NCI-H146 (cell line): ENCODE measurements around the gene DAZAP2.
"Not testable (repeated sequence)": the region's sequence is repeated elsewhere in the genome, so short reads cannot be mapped to it uniquely, and the experiment has no call there.

Experiments
- DNase-seq: peaks from one replicate; lab custom pipeline; 2025; lab: John Stamatoyannopoulos, UW

The DAZAP2 gene

GRCh38 chr12:51217133-51217967 is 21.3 kb upstream of the DAZAP2 start:
- DNase-seq, result peak; percentile 74

GRCh38 chr12:51217968-51218606 is 20.5 kb upstream of the DAZAP2 start, which contains the start of gene POU6F1:
TSS of gene POU6F1 (minus strand) at chr12:51218062. CDS start at chr12:51206836, 11,226 bp downstream.
- peak; percentile 79 for DNase-seq

- DNase-seq, result peak; percentile 43
Measured at GRCh38 chr12:51218607-51219161, 19.9 kb upstream of the DAZAP2 start.

GRCh38 chr12:51219322-51219721 is 19.3 kb upstream of the DAZAP2 start:
- DNase-seq, result no peak

DNA sequence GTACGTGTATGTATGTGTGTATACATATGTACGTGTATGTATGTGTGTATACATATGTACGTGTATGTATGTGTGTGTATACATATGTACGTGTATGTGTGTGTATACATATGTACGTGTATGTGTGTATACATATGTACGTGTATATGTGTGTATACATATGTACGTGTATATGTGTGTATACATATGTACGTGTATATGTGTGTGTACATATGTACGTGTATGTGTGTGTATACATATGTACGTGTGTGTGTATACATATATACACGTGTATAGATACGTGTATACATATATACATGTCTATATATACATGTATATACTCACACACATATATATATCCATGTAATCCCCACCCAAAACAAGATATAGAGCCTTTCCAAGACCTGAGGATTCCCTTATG is 18.8 kb upstream of the DAZAP2 start:
- DNase-seq, result not testable (repeated sequence)

DNA sequence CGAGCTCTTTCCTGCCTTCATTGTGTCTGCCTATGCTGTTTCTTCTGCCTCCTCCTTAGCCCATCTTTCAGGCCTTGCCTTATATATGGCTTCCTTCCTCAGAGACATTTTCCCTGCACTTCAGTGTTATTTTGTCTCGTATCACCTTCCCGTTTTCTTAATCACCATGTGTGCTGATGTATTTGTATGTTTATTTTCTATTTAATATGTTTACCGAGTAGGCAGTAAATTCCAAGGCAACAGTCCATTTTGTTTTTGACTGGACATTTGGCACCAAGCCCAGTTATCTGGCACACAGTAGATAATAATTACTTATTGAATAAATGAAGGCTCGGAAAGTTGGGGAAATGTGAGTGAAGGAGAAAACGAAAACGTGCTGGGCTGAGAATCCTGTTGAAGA is 16.2 kb upstream of the DAZAP2 start:
- peak; percentile 62 for DNase-seq

GRCh38 chr12:51224625-51225024 is 14.0 kb upstream of the DAZAP2 start:
- DNase-seq, result no peak

DNA sequence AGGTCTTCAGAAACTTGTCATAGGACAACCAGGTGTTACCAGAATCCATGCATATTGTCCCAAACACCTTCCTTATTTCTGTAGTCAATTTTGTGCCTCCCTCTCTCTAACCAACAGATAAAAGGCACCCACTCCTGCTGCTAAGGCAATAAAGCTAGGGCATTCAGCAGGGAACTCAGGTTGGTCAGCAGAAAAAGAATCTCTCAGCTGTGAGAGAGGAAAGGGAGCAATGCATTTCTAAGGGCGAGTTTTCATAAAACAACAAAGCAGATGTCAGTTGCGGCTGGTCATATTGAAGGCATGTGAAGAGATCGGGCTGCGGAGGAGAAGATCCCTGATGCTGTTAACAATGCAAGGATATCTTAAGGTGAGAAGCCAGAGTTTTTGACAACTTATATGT is 13.4 kb upstream of the DAZAP2 start:
- DNase-seq, result no peak

DNA sequence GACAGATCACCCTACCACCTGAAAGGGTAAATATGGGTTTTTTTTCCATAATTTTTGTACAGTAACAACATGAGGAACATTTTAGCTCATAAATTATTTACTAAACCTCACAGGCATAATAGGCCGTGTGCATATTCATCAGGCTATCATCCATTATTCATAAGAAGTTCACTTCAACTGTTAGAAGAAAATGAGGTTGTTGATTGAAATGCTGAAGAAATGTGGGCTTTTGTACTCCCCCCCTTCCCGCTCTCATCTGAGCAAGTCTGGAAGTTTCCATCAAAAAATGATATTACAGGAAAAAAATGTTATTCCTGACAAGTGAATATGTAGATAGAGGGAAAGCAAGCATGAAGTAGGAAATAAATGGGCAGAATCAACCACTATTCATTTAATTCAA is 12.9 kb upstream of the DAZAP2 start:
- DNase-seq, result no peak

DNA sequence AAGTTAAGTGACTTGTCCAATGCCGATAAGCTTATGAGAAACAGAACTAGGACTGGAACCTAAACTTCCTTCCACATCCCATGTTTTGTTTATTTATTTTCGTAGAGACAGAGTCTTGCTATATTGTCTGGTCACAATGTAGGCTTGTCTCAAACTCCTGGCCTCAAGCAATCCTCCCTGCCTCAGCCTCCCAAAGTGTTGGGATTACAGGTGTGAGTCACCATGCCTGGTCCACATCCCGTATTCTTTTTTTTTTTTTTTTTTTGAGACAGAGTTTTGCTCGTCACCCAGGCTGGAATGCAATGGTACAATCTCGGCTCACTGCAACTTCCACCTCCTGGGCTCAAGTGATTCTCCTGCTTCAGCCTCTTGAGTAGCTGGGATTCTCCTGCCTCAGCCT is 11.5 kb upstream of the DAZAP2 start:
- not testable (repeated sequence) for DNase-seq

DNA sequence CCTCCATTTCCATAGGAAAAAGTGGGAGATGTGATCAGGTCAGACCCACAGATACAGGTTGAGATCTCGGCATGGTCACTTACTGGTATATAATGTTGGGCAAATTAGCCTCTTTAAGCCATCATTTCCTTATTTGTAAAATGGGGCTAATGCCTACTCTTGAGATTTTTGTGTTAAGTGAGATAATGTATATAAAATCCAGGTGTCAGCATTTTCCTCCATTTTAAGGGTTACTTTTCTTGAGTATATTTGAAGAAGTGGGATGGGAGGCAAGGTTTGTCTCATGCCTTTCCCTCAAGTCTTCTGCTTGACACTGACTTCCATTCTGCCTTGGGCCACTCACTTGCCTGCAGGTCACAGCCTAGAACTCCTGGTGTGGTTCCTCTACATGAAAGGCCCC is 10.7 kb upstream of the DAZAP2 start:
- DNase-seq, result no peak

DNA sequence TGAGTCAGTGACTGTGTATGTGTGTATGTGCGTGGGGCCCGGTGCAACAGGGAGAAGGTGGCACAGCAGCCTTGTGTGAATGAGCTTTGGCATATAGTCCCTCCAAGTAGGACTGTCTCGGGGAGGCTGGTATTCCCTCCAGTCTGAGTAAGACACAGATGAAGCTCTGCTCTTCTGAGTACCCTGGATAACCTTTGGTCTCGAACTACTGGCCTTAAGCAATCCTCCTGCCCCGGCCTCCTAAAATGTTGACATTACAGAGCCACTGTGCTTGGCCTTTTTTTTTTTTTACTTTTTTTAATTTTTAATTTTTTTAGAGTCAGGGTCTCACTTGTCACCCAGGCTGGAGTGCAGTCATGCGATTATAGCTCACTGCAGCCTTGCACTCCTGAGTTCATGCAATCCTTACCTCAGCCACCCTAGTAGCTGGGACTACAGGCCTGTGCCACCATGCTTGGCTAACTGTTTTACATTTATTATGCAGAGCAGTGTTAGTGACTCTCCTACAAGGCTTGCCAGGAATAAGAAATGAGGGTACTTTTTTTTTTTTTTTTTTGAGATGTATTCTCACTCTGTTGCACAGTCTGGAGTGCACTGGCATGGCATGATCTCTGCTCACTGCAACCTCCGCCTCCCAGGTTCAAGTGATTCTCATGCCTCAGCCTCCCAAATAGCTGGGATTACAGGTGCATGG is 9.4 kb upstream of the DAZAP2 start:
- DNase-seq, result no peak

DNA sequence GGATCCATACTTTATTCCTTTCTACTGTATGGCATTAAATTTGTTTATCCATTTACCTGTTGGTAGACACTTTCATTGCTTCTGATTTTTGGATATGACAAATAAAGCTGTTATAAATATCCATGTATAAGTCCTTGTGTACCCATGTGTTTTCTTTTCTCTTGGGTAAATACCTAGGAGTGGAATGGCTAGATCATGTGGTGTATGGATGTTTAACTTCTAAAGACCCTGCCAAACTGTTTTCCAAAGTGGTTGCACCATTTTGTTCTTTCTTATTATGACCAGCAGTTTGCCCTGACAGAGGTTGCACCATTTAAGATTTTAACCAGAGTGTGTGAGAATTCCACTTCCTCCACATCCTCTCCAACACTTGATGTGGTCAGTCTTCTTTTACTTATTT is 6.0 kb upstream of the DAZAP2 start:
- no peak for DNase-seq

- DNase-seq, result no peak
Measured at GRCh38 chr12:51234530-51234929, 4.1 kb upstream of the DAZAP2 start.

DNA sequence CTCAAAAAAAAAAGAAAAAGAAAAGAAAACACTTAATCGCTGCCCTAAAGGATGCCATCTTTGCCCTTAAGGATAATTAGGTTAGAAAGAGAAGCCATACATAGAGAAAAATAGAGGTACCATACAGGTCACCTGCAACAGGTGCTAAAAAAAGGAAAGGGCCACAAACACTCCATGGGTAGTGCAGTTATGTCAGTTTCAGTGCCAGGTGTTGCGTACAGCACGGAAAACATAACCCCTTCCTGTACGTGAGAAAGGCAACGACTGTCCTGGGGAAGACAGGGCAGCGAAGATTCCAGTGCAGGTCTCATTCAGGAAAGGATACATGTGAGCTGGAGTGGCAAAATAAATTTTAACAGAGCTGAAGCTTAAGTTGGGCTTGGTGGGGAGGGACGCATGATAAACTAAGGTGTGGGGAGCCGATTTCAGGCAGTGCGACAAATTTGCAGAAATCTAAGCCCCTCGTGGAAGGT is 553 bp upstream of the DAZAP2 start:
- peak; percentile 70 for DNase-seq

DNA sequence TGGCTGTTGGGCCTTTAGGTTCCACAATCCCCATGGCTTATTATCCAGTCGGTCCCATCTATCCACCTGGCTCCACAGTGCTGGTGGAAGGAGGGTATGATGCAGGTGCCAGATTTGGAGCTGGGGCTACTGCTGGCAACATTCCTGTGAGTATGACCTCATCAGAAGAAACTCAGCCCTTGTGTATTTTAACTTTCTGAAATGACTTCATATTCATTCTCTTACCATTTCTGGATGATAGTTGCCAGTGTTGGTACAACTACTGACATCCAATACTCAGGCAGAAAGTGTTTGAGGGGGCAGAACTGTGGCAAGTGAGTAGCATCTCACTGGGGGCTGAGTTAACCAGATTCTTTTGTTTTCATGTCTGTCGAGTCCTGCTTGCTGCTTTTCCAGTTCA is 2.3 kb downstream of the DAZAP2 start:
- DNase-seq, result no peak

DNA sequence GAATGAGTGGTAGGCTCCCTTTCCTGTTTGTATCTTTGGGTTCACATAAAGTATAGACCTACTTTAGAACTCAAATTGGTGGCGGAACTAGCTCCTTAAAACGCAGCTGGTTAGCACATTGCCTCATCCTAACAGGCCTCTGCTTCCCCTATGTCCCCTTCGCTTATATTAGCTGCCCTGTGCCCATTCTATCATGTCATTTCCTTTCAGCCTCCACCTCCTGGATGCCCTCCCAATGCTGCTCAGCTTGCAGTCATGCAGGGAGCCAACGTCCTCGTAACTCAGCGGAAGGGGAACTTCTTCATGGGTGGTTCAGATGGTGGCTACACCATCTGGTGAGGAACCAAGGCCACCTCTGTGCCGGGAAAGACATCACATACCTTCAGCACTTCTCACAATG is 3.5 kb downstream of the DAZAP2 start:
- DNase-seq, result no peak

DNA sequence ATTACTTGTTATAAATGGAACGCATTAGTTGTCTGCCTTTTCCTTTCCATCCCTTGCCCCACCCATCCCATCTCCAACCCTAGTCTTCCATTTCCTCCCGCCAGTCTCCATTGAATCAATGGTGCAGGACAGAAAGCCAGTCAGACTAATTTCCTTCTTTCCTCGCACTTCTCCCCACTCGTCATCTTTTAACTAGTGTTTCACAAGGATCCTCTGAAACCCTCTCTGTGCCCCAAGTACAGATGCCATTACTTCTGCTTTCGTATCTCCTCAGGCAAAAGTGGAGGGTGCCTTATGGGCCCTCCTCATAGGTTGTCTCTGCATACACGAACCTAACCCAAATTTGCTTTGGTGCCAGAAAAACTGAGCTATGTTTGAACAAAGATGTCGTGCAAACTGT is 4.2 kb downstream of the DAZAP2 start:
- DNase-seq, result no peak

- no peak for DNase-seq
Measured at GRCh38 chr12:51244269-51244668, 5.6 kb downstream of the DAZAP2 start.

- no peak for DNase-seq
Measured at GRCh38 chr12:51245476-51246253, 7.0 kb downstream of the DAZAP2 start.

DNA sequence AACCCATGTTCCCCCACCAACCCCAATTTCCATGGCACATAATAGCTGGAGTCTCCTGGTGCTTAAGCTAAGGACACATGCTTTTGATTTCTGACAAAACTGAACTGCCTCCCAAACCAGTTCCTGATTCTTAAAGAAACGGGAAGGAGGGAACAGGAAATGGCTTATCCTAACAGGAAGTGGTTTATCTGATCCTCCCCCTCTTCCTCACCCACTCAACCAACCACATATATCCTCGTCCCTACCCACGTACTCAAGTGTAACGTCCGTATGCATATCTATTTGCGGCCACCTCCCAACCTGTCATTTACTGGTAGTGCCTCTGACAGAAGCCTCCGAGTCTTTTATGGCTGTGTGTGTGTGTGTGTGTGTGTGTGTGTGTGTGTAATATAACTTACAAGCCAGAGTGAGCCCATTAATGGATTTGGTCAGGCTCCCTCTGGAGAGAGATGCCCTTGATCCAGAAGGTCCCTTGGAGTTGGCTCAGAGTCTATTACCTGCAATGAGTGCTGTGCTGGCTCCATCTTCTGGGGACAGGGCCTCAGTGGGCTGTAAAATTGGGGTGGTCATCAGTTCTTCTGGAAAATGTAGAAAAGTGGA is 7.7 kb downstream of the DAZAP2 start:
- no peak for DNase-seq
